HG03521 (cell line): ENCODE data around the gene PRR29.
"Not testable (repeated sequence)": the region's sequence is repeated elsewhere in the genome, so short reads cannot be mapped to it uniquely, and the experiment has no call there.

Experiments
- ATAC-seq: cut with Tn5 transposase; IDR thresholded peaks from one replicate; pipeline ENCODE4 v1.9.1; 2021; ENCODE audit warnings: mild to moderate bottlenecking, moderate library complexity; ENCODE audit not compliant: unreplicated experiment

Gene PRR29

DNA sequence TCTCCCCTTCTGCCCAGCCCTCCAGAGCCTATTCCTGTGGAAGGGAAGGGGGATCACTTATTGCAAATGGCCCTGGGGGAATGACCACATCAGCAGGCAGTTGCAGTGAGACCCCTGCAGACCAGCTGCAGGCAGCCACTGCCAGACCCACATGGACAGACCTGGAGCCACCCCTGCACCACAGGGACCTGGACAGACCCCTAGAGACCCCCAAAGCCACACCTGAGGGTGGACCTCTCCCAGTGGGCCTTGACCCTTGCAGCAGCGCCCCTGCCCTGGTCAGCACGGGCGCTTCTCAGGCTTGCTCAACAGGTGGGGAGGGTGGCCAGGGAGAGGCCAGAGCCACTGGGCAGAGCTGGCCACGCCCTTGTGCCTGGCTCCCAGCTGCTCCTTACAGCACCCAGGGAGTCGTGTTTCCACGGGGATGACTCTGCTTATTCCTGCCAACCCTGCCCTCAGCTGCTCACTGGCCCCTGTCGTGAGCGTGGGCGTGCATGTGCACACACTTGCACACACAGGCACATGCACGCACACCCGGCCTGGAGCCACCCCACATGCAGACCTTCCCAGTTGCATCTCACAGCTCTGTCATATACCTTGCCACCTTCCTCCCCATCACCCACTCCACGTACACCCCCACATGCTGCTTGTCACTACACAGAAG lies 24.1 kb upstream of the PRR29 start:
- ATAC-seq: no peak

GRCh38 chr17:63974594-63975192 lies 23.5 kb upstream of the PRR29 start:
- no peak for ATAC-seq

- no peak for ATAC-seq
These were observed 22.5 kb upstream of the PRR29 start for GRCh38 chr17:63975541-63976092.

GRCh38 chr17:63976702-63977101 lies 21.4 kb upstream of the PRR29 start:
- ATAC-seq: no peak

- ATAC-seq: no peak
These were observed 19.6 kb upstream of the PRR29 start for GRCh38 chr17:63978272-63979200.

DNA sequence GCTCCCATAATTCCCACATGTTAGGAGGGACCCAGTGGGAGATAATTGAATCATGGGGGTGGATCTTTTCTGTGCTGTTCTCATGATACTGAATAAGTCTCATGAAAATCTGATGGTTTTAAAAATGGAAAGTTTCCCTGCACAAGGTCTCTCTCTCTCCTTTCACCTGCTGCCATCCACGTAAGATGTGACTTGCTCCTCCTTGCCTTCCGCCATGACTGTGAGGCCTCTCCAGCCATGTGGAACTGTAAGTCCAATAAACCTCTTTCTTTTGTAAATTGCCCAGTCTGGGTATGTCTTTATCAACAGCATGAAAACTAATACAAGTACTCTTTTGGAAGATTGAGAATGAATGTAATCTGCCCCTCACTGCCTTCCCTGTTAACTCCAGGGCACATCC lies 15.5 kb upstream of the PRR29 start:
- not testable (repeated sequence) for ATAC-seq

- ATAC-seq: no peak
These were observed 14.8 kb upstream of the PRR29 start for GRCh38 chr17:63983320-63983719.

DNA sequence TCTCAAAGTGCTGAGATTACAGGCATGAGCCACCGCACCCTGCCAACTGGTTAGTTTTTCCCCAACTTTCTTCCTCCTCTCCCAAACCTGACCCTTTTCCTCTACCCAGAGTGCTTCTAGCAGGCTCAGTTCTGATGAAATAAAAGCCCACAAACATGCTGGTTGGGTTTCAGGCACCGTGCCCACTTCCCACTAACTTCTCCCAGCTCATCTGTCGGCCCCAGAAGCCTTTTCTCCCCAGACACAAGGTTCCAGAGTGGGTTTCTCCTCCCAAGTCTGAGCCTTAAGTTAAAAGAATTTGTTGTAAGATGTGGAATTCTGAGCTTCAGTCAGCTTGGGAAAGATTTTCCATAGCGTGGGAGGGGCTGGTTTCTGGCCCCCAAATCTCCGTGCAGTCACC lies 13.9 kb upstream of the PRR29 start:
- no peak for ATAC-seq

GRCh38 chr17:63984651-63985386 lies 13.3 kb upstream of the PRR29 start:
- ATAC-seq: no peak

GRCh38 chr17:63985387-63986140 lies 12.6 kb upstream of the PRR29 start:
- no peak for ATAC-seq

GRCh38 chr17:63986821-63987220 lies 11.3 kb upstream of the PRR29 start:
- no peak for ATAC-seq

GRCh38 chr17:63987221-63988126 lies 10.7 kb upstream of the PRR29 start:
- no peak for ATAC-seq

- ATAC-seq: no peak
These were observed 10.0 kb upstream of the PRR29 start for GRCh38 chr17:63988127-63988478.

- ATAC-seq: no peak
These were observed 9.2 kb upstream of the PRR29 start for GRCh38 chr17:63988741-63989621.

DNA sequence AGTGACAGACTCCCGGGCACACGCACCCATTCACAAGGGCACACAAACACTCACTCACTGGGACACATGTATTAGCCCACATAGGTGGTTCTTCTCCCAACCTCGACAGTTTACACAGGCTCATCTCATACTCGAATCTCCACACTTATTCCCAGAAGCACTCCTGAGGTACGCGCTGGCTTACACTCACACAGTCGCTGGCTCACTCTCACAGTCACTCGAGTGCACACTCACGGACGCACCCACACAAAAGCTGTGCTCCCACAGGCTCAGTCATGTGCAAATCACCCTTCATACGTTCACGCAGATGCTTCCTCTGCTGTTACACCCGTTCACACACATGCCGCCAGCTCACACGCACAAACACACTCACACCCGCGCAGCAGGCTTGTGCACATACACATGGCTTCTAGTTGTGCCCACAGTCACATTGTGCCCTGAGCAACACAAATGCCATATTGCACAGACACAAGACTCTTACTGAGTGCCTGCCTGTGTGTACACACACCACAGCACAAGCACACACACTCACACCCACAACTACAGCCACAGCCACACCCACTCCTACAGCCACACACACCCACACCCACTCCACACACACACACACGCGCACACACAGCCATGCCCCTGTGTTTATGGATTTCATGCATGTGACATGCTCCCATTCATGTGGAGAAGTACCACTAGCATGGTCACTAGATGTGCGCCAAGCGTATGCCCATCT lies 8.4 kb upstream of the PRR29 start:
- no peak for ATAC-seq

GRCh38 chr17:63991611-63992010 lies 6.5 kb upstream of the PRR29 start:
- ATAC-seq: no peak

- no peak for ATAC-seq
These were observed 4.7 kb upstream of the PRR29 start for GRCh38 chr17:63993368-63993985.
